GM18873 (cell line): ENCODE results near the gene ILK.
A peak's percentile ranks its signal among the peaks of the same experiment; 100 is the strongest.

Source experiments
- ATAC-seq: cut with Tn5 transposase; IDR thresholded peaks from one replicate; pipeline ENCODE4 v1.9.1; 2021; ENCODE audit warnings: mild to moderate bottlenecking, moderate library complexity, moderate number of reproducible peaks; ENCODE audit not compliant: unreplicated experiment, low FRiP score

Gene ILK

GRCh38 chr11:6572215-6572614 lies 31.4 kb upstream of the ILK start:
- ATAC-seq = no peak

DNA sequence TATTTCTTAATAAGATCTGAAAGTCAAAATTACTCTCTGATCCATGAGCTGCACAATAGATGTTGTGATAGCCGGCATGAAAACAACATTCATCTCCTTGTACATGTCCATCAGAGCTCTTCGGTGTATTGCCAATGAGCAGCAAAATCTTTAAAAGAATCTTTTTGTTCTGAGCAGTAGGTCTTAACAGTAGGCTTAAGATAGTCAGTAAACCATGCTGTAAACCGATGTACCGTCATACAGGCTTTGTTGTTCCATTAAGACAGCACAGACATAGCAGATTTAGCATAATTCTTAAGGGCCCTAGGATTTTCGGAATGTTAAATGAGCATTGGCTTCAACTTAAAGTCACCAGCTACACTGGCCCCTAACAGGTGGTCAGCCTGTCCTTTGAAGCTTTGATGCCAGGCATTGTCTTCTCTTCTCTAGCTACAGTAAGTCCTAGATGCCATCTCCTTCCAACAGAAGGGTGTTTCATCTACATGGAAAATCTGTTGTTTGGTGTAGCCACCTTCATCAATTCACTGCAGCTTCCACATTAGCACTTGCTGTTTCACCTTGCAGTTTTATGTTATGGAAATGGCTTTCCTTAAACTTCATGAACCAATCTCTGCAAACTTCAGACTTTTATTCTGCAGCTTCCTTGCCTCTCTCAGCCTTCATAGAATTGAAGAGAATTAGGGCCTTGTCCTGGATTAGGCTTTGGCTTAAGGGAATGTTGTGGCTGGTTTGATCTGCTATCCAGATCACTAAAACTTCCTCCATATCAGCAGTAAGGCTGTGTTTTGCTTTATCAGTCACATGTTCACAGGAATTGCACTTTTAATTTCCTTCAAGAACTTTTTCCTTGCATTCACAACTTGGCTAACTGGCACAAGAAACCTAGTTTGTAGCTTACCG lies 28.5 kb upstream of the ILK start:
- ATAC-seq = no peak

- no peak for ATAC-seq
These were observed 26.9 kb upstream of the ILK start for GRCh38 chr11:6576471-6577373.

DNA sequence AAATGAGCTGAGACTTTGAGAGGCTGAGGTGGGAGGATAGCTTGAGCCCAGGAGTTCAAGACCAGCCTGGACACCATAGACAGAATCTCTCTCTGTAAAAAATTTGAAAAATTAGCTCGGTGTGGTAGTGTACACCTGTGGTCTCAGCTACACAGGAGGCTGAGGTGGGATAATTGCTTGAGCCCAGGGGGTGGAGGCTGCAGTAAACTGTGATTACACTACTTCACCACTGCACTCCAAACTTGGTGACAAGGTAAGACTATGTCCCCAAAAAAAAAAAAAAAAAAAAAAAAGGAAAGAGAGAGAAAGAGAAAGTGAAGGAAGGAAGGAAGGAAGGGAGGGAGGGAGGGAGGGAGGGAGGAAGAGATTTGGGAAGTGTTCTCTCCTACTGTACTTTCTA lies 25.4 kb upstream of the ILK start:
- no peak for ATAC-seq

DNA sequence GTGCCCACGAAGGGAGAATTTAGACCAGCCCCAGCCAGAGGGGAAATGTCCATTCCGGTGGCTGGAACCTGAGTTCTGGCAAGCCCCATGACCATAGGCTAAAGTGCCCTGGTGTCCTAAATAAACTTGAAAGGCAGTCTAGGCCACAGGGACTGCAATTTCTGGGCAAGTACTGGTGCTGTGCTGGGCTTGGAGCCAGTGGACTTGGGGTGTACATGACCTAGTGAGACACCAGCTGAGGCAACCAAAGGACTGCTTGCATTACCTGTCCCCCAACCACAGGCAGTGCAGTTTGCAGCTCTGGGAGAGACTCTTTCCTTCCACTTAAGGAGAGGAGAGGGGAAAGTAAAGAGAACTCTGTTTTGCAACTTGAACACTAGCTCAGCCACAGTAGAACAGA lies 23.9 kb upstream of the ILK start:
- no peak for ATAC-seq

DNA sequence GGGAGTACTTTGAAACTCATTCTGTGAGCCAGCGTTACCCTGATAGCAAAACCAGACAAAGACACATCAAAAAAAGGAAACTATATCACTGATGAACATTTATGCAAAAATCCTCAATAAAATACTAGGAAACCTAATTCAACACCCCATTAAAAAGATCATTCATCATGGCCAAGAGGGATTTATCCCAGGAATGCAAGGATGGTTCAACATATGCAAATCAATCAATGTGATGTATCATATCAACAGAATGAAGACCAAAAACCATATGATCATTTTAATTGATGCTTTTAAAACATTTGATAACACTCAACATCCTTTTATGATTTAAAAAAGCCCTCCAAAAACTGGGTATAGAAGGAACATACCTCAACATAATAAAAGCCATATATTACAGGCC lies 20.0 kb upstream of the ILK start:
- no peak for ATAC-seq

DNA sequence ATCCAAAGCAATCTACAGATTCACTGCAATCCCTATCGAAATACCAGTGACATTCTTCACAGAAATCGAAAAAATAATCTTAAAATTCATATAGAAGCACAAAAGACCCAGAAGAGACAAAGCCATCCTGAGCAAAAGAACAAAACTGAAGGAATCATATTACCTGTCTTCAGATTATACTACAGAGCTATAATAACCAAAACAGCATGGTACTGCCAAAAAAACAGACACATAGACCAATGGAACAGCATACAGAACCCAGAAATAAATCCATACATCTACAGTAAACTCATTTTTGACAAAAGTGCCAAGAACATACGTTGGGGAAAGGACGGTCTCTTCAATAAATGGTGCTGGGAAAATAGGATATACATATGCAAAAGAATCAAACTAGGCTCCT lies 19.0 kb upstream of the ILK start:
- ATAC-seq = no peak

- ATAC-seq = no peak
These were observed 16.9 kb upstream of the ILK start for GRCh38 chr11:6586434-6587359.

DNA sequence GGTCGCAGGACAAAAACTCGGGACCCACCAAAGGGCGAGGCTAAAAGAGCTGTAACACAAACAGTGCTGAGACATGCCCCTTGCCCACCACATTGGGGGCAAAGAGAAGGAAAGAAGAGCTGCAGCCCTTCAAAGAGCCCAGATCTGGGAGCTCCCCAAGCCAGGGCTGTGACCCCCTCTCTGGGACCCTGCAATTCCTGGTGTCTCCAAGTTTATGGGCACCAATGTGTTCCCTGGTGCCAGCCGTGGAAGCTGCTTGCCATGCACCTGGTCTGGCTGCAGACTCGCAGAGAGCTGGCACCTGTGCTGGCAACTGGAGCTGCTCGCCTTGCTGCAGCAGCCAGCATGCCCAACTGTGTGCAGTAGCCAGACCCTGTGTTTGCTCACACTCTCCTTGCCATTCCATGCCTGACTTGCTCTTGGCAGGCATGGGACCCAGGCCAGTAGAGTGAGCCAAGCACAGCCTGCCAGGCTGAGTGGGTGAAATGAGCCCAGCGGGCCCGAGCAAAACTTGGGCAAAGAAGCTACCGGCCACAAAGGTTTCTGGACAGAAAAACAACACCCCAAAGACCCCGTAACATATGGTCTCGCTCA lies 16.1 kb upstream of the ILK start:
- no peak for ATAC-seq

DNA sequence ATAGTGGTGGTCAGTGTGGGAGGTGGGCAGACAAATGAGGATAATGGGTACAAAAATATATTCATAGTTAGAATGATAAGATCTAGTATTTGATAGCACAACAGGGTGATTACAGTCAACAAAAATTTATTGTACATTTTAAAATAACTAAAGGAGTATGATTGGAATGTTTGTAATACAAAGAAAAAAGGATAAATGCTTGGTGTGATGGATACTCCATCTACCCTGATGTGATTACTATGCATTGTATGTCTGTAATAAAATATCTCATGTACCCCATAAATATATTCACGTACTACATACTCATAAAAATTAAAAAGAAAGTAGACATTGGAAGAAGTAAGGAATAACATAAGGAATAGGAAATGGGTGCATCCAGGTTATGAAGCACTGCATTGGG lies 15.6 kb upstream of the ILK start:
- ATAC-seq = no peak

DNA sequence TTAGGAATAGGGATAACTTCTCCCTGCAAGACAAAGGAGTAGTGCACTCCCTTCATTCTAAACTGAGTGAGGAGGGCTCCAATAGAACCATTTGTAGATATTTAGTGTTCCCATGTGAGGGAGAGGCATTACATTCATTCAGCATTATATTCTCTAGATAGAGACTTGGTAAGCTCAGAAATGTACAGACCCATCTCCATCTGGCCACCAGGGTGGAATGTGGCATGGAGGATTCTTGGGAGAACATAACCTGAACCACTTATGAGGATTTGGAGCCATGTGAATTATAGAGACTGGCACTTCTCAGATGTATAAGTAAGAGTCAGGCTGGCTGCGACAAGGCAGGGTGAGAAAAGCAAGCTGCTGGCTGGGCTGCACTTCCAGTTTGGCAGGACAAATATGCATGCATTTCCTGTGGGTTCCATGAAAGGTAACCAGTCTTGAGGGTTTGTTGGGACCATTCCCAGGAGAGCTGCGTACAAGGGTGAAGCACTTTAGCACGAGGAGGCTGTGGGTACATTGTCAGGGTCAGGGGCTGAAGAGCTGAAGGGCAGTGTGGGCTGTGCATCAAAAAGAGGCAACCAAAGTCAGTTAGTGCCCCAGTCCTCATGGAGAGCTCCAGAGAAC lies 9.3 kb upstream of the ILK start:
- ATAC-seq = no peak

- no peak for ATAC-seq
These were observed 7.2 kb upstream of the ILK start for GRCh38 chr11:6596239-6596877.

DNA sequence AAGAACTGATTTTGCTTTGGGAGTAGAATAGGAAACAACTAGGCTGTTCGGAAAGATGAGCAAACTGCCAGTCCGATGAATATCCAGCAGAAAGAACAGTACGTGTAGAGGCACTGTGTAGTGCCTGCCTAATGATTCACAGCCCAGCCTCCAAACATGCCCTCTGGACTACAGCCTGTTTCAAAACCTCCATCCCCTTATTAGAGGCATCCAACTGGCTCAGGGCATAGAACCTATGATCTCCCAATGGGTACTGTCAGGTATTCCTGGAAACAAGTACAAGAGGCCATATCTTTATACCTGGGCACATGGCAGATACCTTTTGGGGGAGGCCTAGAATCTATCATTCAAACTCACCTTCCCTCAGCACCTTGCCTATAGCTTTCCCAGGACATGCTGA lies 5.0 kb upstream of the ILK start:
- ATAC-seq = no peak

DNA sequence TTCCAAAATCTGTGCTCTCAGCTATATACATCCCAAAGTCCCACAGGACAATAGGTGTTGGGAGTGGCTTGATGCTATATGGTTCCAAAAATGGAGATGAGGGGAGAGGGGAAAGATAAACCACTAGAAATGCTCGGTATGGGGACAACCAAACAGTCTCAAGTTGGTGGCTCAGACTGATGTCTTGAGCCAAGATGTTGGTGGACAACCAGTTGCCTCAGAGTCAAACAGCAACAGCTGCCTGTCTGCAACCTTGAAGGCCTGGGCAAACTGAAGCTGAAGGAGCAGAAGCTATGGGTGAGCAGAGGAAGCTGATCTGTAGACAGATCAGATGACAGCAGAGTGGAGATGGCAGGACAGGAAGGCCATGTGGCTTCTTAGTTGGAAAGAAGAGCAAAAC lies 4.1 kb upstream of the ILK start:
- no peak for ATAC-seq

DNA sequence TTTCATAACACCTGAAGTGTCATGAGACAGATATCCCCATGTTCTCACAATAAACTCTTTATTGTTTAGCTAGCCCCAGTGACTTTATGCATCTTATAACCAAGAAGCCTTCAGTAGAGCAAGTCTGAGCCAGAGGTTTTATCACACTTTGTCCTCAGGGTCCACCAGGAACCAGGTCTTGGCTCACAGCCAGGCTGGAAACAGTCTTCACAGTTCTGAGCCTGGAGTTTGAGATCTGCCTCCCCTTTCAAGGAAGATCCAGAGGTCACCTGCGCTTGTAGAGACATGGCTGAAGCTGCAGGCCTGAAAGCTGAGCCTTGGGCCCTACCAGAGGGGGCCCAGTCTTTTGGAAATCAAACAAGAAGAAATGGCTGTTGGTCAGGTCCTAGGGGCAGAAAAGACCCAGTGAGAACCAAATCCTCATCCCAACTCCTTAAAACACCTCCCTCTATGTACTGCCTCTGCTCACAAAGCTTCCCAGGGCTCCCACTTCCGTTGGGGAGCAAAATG lies 3.6 kb upstream of the ILK start:
- no peak for ATAC-seq

DNA sequence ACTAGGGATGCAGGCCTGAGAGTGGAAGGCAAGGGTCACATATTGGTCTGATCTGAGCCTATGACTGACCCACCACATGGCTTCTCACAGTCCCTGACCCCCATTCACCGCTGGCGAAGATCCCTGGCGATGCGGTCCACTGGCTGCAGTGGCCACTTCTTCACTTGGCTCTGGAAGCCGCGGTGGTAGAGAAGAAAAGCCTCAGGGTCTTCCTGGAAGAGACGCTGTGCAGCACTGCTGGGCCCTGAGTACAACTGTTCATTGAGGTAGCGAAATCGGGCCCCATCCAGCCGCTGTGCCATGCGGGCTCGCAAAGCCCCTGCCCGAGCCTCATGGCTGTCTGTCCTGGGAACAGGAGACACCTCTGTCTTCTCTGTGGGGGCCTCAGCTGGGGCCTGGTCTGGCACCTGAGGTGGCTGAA lies 2.5 kb upstream of the ILK start:
- no peak for ATAC-seq

- no peak for ATAC-seq
These were observed 1.3 kb upstream of the ILK start for GRCh38 chr11:6602096-6602940.

DNA sequence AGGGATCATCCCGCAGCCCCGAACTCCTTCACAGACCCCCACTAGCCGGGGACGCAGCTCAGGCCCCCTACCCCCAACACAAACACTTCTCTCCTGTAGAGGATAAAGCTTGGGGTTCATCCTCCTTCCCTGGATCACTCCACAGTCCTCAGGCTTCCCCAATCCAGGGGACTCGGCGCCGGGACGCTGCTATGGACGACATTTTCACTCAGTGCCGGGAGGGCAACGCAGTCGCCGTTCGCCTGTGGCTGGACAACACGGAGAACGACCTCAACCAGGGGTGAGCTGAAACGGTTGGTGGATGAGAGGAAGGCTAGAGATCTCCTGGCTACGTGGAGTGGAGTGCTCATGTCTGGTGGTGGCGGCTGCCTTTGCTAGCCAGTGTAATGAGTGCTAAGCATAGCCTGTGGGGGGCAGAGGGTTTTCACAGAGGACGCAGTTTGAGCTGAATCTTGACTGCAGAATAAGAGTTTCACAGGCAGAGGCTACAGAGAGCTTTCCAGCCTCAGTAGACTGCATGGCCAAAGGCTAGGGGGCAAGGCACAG lies 580 bp downstream of the ILK start:
- peak; percentile 36 for ATAC-seq
